Vagina (tissue), 2 donors: ENCODE measurements around the gene C5orf52.

ENCODE experiments used
- POLR2A ChIP-seq, 2 donors: fragments of 450-650 bp; IDR thresholded peaks; one replicate each; pipeline ENCODE4 v1.6.1; 2017; ENCODE audit warnings: antibody characterized with exemption in 2 of 2, mild to moderate bottlenecking in 2 of 2, moderate library complexity in 2 of 2
- TF ChIP-seq, protein P1 (sequence below), 3 experiments: fragments of 450-650 bp in 2 of 3; fragments of 200-600 bp in 1 of 3; sonication (generic) in 1 of 3; IDR thresholded peaks; one replicate each; pipeline ENCODE4 v1.5.1; 2017 to 2019; ENCODE audit warnings: antibody characterized with exemption in 3 of 3, mild to moderate bottlenecking in 2 of 3, moderate library complexity in 2 of 3

DNA sequence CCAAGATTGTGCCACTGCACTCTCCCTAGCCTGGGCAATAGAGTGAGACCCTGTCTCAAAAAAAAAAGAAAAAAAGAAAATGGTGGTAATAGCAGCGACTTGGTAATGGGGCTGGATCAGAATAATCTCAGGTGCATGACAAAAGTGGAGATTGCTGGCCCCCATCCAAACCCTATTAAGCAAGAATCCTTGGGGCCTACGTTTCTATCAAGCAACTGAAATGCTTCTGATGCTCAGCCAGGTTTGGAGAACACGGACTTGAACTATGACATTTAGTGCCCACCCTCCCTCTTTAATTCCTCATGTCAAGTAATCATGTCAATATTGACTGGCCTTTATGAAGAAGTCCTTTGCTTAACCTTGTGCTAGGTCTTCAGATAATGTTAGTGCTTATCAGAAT lies 6.6 kb downstream of the C5orf52 start:
- no peak for TF ChIP-seq POLR2A (IDR thresholded peaks at IDR 0.05)
- TF ChIP-seq, protein P1, sequence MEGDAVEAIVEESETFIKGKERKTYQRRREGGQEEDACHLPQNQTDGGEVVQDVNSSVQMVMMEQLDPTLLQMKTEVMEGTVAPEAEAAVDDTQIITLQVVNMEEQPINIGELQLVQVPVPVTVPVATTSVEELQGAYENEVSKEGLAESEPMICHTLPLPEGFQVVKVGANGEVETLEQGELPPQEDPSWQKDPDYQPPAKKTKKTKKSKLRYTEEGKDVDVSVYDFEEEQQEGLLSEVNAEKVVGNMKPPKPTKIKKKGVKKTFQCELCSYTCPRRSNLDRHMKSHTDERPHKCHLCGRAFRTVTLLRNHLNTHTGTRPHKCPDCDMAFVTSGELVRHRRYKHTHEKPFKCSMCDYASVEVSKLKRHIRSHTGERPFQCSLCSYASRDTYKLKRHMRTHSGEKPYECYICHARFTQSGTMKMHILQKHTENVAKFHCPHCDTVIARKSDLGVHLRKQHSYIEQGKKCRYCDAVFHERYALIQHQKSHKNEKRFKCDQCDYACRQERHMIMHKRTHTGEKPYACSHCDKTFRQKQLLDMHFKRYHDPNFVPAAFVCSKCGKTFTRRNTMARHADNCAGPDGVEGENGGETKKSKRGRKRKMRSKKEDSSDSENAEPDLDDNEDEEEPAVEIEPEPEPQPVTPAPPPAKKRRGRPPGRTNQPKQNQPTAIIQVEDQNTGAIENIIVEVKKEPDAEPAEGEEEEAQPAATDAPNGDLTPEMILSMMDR (IDR thresholded peaks at IDR 0.05), result no peak
